ENCODE results near the gene ZBTB3. TPM values are rescaled to one million over a fixed set of nuclear protein-coding genes. Genes with fewer than 3 reads are reported as not detected.

ZBTB3 gene
- total RNA-seq, 2 donors from 2014 or later = 3.9 to 4.0 TPM

DNA sequence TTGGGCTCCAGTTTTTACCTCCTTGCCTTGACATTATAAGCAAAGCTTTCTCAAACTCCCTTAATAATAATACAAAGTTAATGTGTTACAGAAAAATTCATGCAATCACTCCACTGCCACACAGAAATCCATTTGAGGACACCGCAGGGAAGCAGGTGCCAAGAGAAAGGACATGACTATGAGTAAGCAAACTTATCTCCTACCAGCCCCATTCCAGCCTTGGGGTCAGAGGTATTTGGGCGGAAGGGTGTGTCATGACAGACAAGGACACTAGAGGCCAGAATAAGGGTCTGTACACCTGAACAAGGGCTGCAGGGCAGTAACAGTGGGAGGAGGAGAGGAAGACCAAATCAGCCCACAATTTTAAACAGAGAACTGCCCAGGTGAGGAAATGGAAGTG lies 40.6 kb downstream of the ZBTB3 start:
- Histone ChIP-seq H3K27me3 (no peaks in the 10 kb centered on the region), H3K27ac (peak overlapping the region; percentile 74 to 93 (median 82)), H3K36me3 (replicated peaks in 1 of 2; ENCODE audit: insufficient read depth in 1 of 2, low read depth in 2 of 2) (peaks cover 0 to 23% of the 10 kb centered on the region in 2 donors), H3K9me3 (no peaks in the 10 kb centered on the region), H3K4me1 (peaks cover 70% of the 10 kb centered on the region), H3K4me3 (no peak overlapping the region)
- TF ChIP-seq POLR2A (IDR thresholded peaks at IDR 0.05) = no peak
- TF ChIP-seq, protein P1, sequence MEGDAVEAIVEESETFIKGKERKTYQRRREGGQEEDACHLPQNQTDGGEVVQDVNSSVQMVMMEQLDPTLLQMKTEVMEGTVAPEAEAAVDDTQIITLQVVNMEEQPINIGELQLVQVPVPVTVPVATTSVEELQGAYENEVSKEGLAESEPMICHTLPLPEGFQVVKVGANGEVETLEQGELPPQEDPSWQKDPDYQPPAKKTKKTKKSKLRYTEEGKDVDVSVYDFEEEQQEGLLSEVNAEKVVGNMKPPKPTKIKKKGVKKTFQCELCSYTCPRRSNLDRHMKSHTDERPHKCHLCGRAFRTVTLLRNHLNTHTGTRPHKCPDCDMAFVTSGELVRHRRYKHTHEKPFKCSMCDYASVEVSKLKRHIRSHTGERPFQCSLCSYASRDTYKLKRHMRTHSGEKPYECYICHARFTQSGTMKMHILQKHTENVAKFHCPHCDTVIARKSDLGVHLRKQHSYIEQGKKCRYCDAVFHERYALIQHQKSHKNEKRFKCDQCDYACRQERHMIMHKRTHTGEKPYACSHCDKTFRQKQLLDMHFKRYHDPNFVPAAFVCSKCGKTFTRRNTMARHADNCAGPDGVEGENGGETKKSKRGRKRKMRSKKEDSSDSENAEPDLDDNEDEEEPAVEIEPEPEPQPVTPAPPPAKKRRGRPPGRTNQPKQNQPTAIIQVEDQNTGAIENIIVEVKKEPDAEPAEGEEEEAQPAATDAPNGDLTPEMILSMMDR (IDR thresholded peaks at IDR 0.05) = no peak
- 20 to 21% methylated on average over 2 of the region's 2 CpGs for WGBS, 2 donors
- peak; percentile 68 to 87 (median 82) for DNase-seq
- intact Hi-C loops (cut with DNase I) = no loop called here
- ATAC-seq = peak; percentile 49

GRCh38 chr11:62712861-62713260 lies 41.1 kb downstream of the ZBTB3 start:
- TF ChIP-seq POLR2A (IDR thresholded peaks at IDR 0.05) = no peak
- TF ChIP-seq, protein P1 (IDR thresholded peaks at IDR 0.05) = no peak
- no peak for ATAC-seq
- DNase-seq = no peak
- no peak overlapping the region for H3K4me3 ChIP-seq
- H3K36me3 ChIP-seq (replicated peaks in 1 of 2; ENCODE audit: insufficient read depth in 1 of 2, low read depth in 2 of 2) = peaks cover 0 to 19% of the 10 kb centered on the region in 2 donors
- WGBS, 2 donors = 14 to 23% methylated on average over 3 of the region's 3 CpGs
- peaks cover 73% of the 10 kb centered on the region for H3K4me1 ChIP-seq
- intact Hi-C loops (cut with DNase I) = no loop called here
- peak overlapping the region; percentile 74 to 93 (median 82) for H3K27ac ChIP-seq
- no peaks in the 10 kb centered on the region for H3K27me3 ChIP-seq
- H3K9me3 ChIP-seq = no peaks in the 10 kb centered on the region

DNA sequence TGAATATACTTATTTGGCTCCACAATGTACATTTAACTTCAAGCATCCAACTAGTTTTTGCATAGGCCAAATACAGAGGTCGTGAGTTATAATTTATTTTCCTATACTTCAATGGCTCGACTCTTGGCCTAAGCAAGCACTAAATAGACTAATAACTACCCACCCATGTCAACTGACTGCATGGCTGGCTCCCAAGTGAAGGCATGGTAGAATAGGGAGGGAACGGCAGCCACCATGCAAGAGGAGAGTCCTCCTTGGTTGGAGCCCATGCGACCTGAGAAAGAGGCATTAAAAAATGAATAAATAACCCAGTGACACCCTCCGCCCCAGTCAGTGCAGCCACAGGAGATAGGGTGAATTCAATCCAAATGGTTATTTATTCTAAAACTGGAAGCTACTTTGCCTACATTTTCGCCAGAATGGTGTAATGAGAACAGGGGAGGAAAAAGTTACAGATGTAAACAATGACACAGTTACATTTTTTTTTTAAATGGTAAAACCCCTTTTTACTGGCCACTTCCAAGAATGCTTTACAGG lies 41.6 kb downstream of the ZBTB3 start:
- Histone ChIP-seq H3K4me3 (no peak overlapping the region), H3K4me1 (peaks cover 73% of the 10 kb centered on the region), H3K36me3 (replicated peaks in 1 of 2; ENCODE audit: insufficient read depth in 1 of 2, low read depth in 2 of 2) (peaks cover 0 to 18% of the 10 kb centered on the region in 2 donors), H3K27me3 (no peaks in the 10 kb centered on the region), H3K9me3 (no peaks in the 10 kb centered on the region), H3K27ac (peak overlapping the region; percentile 74 to 93 (median 82))
- WGBS, 2 donors = 36 to 39% methylated on average over 6 of the region's 6 CpGs
- intact Hi-C loops (cut with DNase I) = no loop called here
- TF ChIP-seq, protein P1 (IDR thresholded peaks at IDR 0.05) = no peak
- TF ChIP-seq POLR2A (IDR thresholded peaks at IDR 0.05) = peak in 1 of 3 donors; percentile 10
- DNase-seq (no peak), ATAC-seq (peak; percentile 36)

GRCh38 chr11:62710001-62710345 lies 44.0 kb downstream of the ZBTB3 start:
- H3K4me3 ChIP-seq = no peak overlapping the region
- peak overlapping the region; percentile 70 to 94 (median 93) for H3K27ac ChIP-seq
- no peaks in the 10 kb centered on the region for H3K27me3 ChIP-seq
- intact Hi-C loops (cut with DNase I) = no loop called here
- H3K36me3 ChIP-seq (replicated peaks in 1 of 2; ENCODE audit: insufficient read depth in 1 of 2, low read depth in 2 of 2) = peaks cover 0 to 2% of the 10 kb centered on the region in 2 donors
- no peaks in the 10 kb centered on the region for H3K9me3 ChIP-seq
- ATAC-seq = no peak
- no peak for TF ChIP-seq POLR2A (IDR thresholded peaks at IDR 0.05)
- H3K4me1 ChIP-seq = peaks cover 90% of the 10 kb centered on the region
- WGBS, 2 donors = 69 to 74% methylated on average over 7 of the region's 7 CpGs
- no peak for DNase-seq

DNA sequence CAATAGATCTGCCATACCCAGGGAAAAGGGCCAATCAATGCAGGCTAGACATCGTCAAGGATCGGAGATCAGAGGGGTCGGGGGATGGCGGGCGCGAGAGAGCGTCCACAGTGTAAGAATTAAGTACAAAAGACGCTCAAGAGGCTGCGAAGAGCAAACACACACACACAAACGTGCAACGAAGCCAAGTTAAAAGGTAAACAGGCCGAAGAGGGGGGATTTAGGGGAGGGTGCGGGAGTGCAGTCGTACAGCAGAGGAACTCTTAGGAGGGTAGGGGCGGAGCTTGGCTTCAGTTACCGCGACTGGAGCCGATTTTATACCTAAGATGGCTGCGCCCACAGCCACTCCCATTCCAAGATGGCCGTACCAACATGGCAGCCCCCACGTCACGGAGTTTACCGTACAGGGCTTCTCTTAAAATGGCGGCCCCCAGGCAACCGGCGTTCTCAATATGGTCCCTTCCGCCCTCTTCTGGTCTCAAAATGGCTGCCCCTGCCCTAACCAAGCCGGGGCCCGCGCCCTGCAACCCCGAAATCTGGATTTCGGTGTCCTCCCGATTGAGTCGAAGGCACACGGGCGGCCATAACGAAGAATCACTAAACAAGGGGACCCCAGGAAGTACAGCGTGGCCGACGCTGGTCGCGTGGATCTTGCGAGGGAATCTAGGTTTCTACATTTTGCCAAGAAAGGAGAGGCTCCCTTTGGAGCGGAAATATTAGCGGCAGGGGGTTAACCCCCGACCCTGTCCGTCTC lies 44.5 kb downstream of the ZBTB3 start:
- DNase-seq (peak; percentile 97 to 99 (median 99)), ATAC-seq (peak; percentile 77)
- Histone ChIP-seq H3K4me3 (no peak overlapping the region), H3K36me3 (replicated peaks in 1 of 2; ENCODE audit: insufficient read depth in 1 of 2, low read depth in 2 of 2) (no peaks in the 10 kb centered on the region), H3K27ac (peak overlapping the region; percentile 70 to 94 (median 93)), H3K27me3 (no peaks in the 10 kb centered on the region), H3K4me1 (peaks cover 91% of the 10 kb centered on the region), H3K9me3 (no peaks in the 10 kb centered on the region)
- TF ChIP-seq POLR2A (IDR thresholded peaks at IDR 0.05) = peak; percentile 46 to 86 (median 81)
- TF ChIP-seq, protein P1 (IDR thresholded peaks at IDR 0.05) = peak in 1 of 7 experiments; percentile 16
- intact Hi-C loops (cut with DNase I) = no loop called here
- 2 to 3% methylated on average over 47 of the region's 47 CpGs for WGBS, 2 donors
